Cardiac muscle cell (in vitro differentiated cells and primary cell): Measurements from ENCODE around the gene RFK. TPM values are rescaled to one million over a fixed set of nuclear protein-coding genes. Genes with fewer than 3 reads are reported as not detected.

ENCODE experiments used
- DNase-seq, 2 donors: peaks; one replicate each; pipeline versions ENCODE4 v3.0.0 to v3.0.0-alpha.2; 2010 to 2017; ENCODE audit warnings: low read depth in 1 of 2, low spot score in 1 of 2
- H3K27ac ChIP-seq: fragments of 200-600 bp; sonication (generic); 2 replicates; pipeline ENCODE4 v1.5.1; 2016
- H3K27me3 ChIP-seq: fragments of 200-600 bp; sonication (generic); 2 replicates; pipeline ENCODE4 v1.6.0; 2016; ENCODE audit warnings: control low read depth
- H3K36me3 ChIP-seq: fragments of 200-600 bp; sonication (generic); 2 replicates; pipeline ENCODE4 v1.5.1; 2016; ENCODE audit warnings: control low read depth
- H3K4me1 ChIP-seq: fragments of 200-600 bp; sonication (generic); 2 replicates; pipeline ENCODE4 v1.8.1; 2017; ENCODE audit warnings: low read depth, mild to moderate bottlenecking, mixed run types
- H3K4me3 ChIP-seq: fragments of 200-600 bp; sonication (generic); 2 replicates; pipeline ENCODE4 v1.5.1; 2016; ENCODE audit warnings: mild to moderate bottlenecking
- H3K9me3 ChIP-seq: fragments of 200-600 bp; sonication (generic); 2 replicates; pipeline ENCODE4 v1.5.1; 2017; ENCODE audit warnings: low read depth, mild to moderate bottlenecking, control low read depth
- polyA plus RNA-seq: library from polyadenylated mRNA; unstranded; fragments of >200 nt; fragmentation: Nextera tagmentation; extraction: Ambion mirVana; gene quantifications from 2 replicates; pipeline ENCODE4 v1.2.1, GENCODE V29; 2016
- total RNA-seq: library from RNA; depleted of rRNA; stranded (reverse); fragments of >200 nt; gene quantifications from 2 replicates; pipeline ENCODE4 v1.2.3, GENCODE V29; 2016
- TF ChIP-seq, protein P1 (sequence below): IDR thresholded peaks from 2 replicates; pipeline ENCODE4 v1.5.1; 2012; ENCODE audit warnings: low read depth, mild to moderate bottlenecking, low read length

RFK gene
- total and polyA plus RNA-seq, 2 experiments from 2014 or later = 14.2 to 18.2 TPM

- no peak for DNase-seq
- H3K4me3 ChIP-seq = no peak overlapping the region
- H3K27me3 ChIP-seq = no peaks in the 10 kb centered on the region
- no peaks in the 10 kb centered on the region for H3K9me3 ChIP-seq
- TF ChIP-seq, protein P1, sequence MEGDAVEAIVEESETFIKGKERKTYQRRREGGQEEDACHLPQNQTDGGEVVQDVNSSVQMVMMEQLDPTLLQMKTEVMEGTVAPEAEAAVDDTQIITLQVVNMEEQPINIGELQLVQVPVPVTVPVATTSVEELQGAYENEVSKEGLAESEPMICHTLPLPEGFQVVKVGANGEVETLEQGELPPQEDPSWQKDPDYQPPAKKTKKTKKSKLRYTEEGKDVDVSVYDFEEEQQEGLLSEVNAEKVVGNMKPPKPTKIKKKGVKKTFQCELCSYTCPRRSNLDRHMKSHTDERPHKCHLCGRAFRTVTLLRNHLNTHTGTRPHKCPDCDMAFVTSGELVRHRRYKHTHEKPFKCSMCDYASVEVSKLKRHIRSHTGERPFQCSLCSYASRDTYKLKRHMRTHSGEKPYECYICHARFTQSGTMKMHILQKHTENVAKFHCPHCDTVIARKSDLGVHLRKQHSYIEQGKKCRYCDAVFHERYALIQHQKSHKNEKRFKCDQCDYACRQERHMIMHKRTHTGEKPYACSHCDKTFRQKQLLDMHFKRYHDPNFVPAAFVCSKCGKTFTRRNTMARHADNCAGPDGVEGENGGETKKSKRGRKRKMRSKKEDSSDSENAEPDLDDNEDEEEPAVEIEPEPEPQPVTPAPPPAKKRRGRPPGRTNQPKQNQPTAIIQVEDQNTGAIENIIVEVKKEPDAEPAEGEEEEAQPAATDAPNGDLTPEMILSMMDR = no peak
- no peaks in the 10 kb centered on the region for H3K4me1 ChIP-seq
- no peak overlapping the region for H3K27ac ChIP-seq
- H3K36me3 ChIP-seq = no peaks in the 10 kb centered on the region
Measured at GRCh38 chr9:76404401-76404800, 10.2 kb upstream of the RFK start.

GRCh38 chr9:76403352-76403751 lies 9.1 kb upstream of the RFK start:
- peak in 1 of 2 donors; percentile 90 for DNase-seq

GRCh38 chr9:76401580-76402354 lies 7.5 kb upstream of the RFK start:
- Histone ChIP-seq H3K4me1 (no peaks in the 10 kb centered on the region), H3K27ac (no peak overlapping the region), H3K4me3 (no peak overlapping the region), H3K27me3 (no peaks in the 10 kb centered on the region), H3K9me3 (no peaks in the 10 kb centered on the region), H3K36me3 (no peaks in the 10 kb centered on the region)
- TF ChIP-seq, protein P1 = no peak
- DNase-seq = no peak

More at GRCh38 chr9:76403352-76403751, 9.1 kb upstream of the RFK start:
- TF ChIP-seq, protein P1 = peak; percentile 59
- H3K27me3 ChIP-seq = no peaks in the 10 kb centered on the region
- no peaks in the 10 kb centered on the region for H3K36me3 ChIP-seq
- no peak overlapping the region for H3K4me3 ChIP-seq
- no peak overlapping the region for H3K27ac ChIP-seq
- H3K9me3 ChIP-seq = no peaks in the 10 kb centered on the region
- no peaks in the 10 kb centered on the region for H3K4me1 ChIP-seq

- no peaks in the 10 kb centered on the region for H3K27me3 ChIP-seq
- H3K4me3 ChIP-seq = no peak overlapping the region
- TF ChIP-seq, protein P1 = no peak
- H3K27ac ChIP-seq = no peak overlapping the region
- H3K4me1 ChIP-seq = no peaks in the 10 kb centered on the region
- DNase-seq = no peak
- no peaks in the 10 kb centered on the region for H3K9me3 ChIP-seq
- H3K36me3 ChIP-seq = no peaks in the 10 kb centered on the region
Measured at GRCh38 chr9:76401176-76401575, 7.0 kb upstream of the RFK start.

GRCh38 chr9:76400534-76401096 lies 6.4 kb upstream of the RFK start:
- no peak overlapping the region for H3K27ac ChIP-seq
- TF ChIP-seq, protein P1 = no peak

More at GRCh38 chr9:76400534-76401096, 6.4 kb upstream of the RFK start:
- Histone ChIP-seq H3K4me3 (no peak overlapping the region), H3K9me3 (no peaks in the 10 kb centered on the region), H3K4me1 (no peaks in the 10 kb centered on the region), H3K27me3 (no peaks in the 10 kb centered on the region), H3K36me3 (no peaks in the 10 kb centered on the region)
- no peak for DNase-seq
